ENCODE results near the gene RALGPS2.

- TF ChIP-seq POLR2AphosphoS5 (IDR thresholded peaks at IDR 0.05; ENCODE audit: low read depth, low read length) (no peak), TAF1 (IDR thresholded peaks at IDR 0.05; ENCODE audit: low read depth, low read length) (no peak), POLR2A (IDR thresholded peaks at IDR 0.05; ENCODE audit: low read depth, low read length) (no peak), POU2F2 (IDR thresholded peaks at IDR 0.05; ENCODE audit: low read depth, low read length) (no peak), SPI1 (IDR thresholded peaks at IDR 0.05; ENCODE audit: low read depth, low read length) (no peak), PAX5 (IDR thresholded peaks at IDR 0.05; ENCODE audit: insufficient read depth, low read length, severe bottlenecking) (no peak)
Observed at GRCh38 chr1:178688244-178688643, 36.8 kb upstream of the RALGPS2 start.
